ENCODE measurements around the gene OR5J2. TPM values are rescaled to one million over a fixed set of nuclear protein-coding genes. Genes with fewer than 3 reads are reported as not detected.

OR5J2 gene
- total and polyA plus RNA-seq, 9 donors = not detected

DNA sequence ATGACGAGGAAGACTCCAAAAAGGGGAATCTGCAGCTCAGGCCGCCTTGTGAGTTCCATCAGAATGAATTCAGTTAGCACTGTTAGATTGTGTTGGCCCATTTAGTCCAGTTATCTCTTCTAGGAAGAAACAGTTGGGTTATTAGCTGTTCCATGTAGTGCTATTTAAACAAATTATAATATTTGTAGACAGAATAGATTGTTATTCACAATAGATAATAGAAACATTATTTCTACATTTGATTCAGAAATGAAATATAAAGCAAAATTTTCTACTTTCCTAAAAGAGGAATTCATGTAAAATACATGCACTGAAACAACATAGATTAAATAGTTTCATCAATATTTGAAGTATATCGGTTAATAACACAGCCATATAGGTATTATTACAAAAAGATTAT, 16.2 kb upstream of the OR5J2 start, which contains the start of gene OR8K5:
Gene OR8K5 (minus strand): TSS at position 101 of the 400 bp plus-strand sequence. CDS start 0 bp downstream, at position 101.
- TF ChIP-seq, protein P1, sequence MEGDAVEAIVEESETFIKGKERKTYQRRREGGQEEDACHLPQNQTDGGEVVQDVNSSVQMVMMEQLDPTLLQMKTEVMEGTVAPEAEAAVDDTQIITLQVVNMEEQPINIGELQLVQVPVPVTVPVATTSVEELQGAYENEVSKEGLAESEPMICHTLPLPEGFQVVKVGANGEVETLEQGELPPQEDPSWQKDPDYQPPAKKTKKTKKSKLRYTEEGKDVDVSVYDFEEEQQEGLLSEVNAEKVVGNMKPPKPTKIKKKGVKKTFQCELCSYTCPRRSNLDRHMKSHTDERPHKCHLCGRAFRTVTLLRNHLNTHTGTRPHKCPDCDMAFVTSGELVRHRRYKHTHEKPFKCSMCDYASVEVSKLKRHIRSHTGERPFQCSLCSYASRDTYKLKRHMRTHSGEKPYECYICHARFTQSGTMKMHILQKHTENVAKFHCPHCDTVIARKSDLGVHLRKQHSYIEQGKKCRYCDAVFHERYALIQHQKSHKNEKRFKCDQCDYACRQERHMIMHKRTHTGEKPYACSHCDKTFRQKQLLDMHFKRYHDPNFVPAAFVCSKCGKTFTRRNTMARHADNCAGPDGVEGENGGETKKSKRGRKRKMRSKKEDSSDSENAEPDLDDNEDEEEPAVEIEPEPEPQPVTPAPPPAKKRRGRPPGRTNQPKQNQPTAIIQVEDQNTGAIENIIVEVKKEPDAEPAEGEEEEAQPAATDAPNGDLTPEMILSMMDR (IDR thresholded peaks at IDR 0.05) = no peak
- no peak for TF ChIP-seq POLR2A (IDR thresholded peaks at IDR 0.05)
- Histone ChIP-seq H3K4me1 (ENCODE audit: insufficient read depth) (no peaks in the 10 kb centered on the region), H3K27me3 (no peaks in the 10 kb centered on the region), H3K9me3 (no peaks in the 10 kb centered on the region), H3K4me3 (no peak within 1 kb of the TSS), H3K27ac (no peak within 1 kb of the TSS), H3K36me3 (no peaks in the 10 kb centered on the region)
- intact Hi-C loops (cut with DNase I) = no loop called here
- DNase-seq = no peak
- 74 to 78% (median 77%) methylated on average over 3 of the region's 3 CpGs for WGBS, 3 donors

DNA sequence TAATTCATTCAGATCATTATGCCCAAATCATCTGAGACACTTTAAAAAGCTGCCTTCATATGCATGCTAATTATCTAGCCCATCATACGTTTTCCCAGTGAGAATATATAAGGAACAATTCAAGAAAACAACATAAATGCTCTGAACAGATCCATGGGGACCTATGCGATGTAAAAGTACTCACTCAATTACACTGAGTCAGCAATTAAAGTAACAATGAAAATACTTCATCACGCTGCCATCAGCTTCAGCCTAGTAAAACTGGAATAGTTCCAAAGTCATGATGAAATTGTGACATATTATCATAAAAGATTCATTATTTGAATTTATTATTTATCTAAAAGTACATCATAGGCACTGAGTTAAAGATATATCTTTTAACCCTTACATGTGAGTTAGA, 12.6 kb upstream of the OR5J2 start:
- Histone ChIP-seq H3K9me3 (no peaks in the 10 kb centered on the region), H3K27me3 (no peaks in the 10 kb centered on the region), H3K4me1 (ENCODE audit: insufficient read depth) (no peaks in the 10 kb centered on the region), H3K27ac (no peak overlapping the region), H3K36me3 (no peaks in the 10 kb centered on the region), H3K4me3 (no peak overlapping the region)
- no peak for TF ChIP-seq EP300 (IDR thresholded peaks at IDR 0.05)
- TF ChIP-seq, protein P1 (IDR thresholded peaks at IDR 0.05) = no peak
- no peak for TF ChIP-seq POLR2A (IDR thresholded peaks at IDR 0.05)
- no peak for DNase-seq
- 52 to 68% (median 54%) methylated on average over 3 of the region's 3 CpGs for WGBS, 3 donors
- intact Hi-C loops (cut with DNase I) = no loop called here

DNA sequence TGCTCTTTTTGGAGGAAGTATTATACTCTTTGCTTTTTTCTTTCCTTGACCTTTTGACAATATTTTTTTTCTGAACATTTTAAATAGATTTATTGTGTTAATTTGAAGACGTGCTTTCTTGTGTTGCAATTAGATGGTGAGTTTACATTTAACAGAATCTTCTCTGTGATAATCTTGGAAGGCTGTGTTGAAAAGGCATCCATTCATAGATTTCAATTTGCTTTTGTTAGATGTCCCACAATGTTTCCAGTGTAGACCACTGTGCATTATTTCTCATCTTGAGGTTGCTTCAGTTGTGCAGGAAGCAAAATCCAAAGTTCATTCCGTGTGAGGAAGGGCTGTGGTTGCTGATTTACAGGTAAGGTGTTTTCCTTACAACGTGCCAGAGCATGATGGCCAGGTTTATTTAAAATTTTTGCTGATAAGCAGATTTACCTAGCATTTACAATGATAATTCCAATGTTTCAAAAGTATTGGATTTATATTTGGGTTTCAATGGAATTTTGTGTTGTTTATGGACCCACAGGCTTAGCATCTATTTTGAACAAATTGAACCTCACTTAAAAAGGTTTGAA, 4.1 kb upstream of the OR5J2 start:
- 42 to 56% (median 44%) methylated on average over 3 of the region's 3 CpGs for whole genome bisulfite sequencing, 3 donors
- Histone ChIP-seq H3K9me3 (no peaks in the 10 kb centered on the region), H3K36me3 (no peaks in the 10 kb centered on the region), H3K4me1 (ENCODE audit: insufficient read depth) (no peaks in the 10 kb centered on the region), H3K27ac (no peak overlapping the region), H3K27me3 (no peaks in the 10 kb centered on the region), H3K4me3 (no peak overlapping the region)
- intact Hi-C loops (cut with DNase I) = no loop called here
- TF ChIP-seq POLR2A (IDR thresholded peaks at IDR 0.05) = no peak
- no peak for TF ChIP-seq EP300 (IDR thresholded peaks at IDR 0.05)
- TF ChIP-seq, protein P1 (IDR thresholded peaks at IDR 0.05) = no peak
- DNase-seq = no peak

DNA sequence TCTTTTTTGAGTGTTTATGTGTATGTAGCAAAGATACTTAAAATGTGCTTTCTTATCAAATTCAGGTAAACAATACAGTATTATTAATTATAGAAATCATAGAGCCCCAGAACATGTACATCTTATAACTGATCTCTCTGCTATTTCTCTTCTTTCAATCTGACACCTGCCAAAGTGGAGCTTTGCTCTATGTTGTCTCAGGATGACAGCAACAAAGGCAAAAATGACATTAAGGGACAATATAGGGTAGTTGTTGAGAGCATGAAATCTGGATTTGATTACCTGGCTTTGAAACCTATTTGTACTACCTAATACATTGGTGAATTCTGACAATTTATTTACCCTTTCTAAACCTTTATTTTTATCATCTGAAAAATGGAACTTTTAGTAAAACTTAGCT, 7.0 kb downstream of the OR5J2 start:
- Histone ChIP-seq H3K9me3 (no peaks in the 10 kb centered on the region), H3K36me3 (no peaks in the 10 kb centered on the region), H3K4me3 (no peak overlapping the region), H3K4me1 (ENCODE audit: insufficient read depth) (no peaks in the 10 kb centered on the region), H3K27me3 (no peaks in the 10 kb centered on the region), H3K27ac (no peak overlapping the region)
- intact Hi-C loops (cut with DNase I) = no loop called here
- TF ChIP-seq POLR2A (IDR thresholded peaks at IDR 0.05) (no peak), EP300 (IDR thresholded peaks at IDR 0.05) (no peak)
- TF ChIP-seq, protein P1 (IDR thresholded peaks at IDR 0.05) = no peak
- no peak for DNase-seq
